ENCODE data around the gene KDM1A. TPM values are rescaled to one million over a fixed set of nuclear protein-coding genes. Genes with fewer than 3 reads are reported as not detected.

KDM1A gene
- total and polyA plus RNA-seq, 2 donors (not counting 1 experiment from before 2014, with no cell fraction given), result 30.2 to 47.4 TPM

DNA sequence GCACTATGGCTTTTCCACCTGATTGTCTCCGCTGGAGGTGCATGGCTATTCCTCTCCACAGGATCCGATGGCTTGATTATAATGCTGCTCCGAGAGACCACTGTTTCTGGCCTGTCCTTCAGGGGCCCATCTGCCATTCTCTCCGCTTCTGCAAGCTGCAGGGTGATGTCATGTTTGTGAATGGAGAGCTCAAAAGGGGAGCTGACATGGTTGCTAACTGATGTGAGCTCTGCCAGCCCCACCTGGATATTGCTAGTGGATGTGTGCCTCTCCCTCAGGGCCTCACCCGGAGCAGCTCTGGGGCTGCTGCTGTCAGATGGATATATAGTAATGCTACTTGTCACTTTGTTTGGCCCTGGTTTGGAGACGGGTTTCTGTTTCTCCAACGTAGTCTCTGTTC is 72.3 kb downstream of the KDM1A start:
- CTCF ChIA-PET, result interaction anchor here (2.5 to 20.1 kb wide), 2 partner anchors 10 to 88 kb away, joined by 10 to 884 read pairs; no protein-coding TSS in a partner anchor
- no peaks in the 10 kb centered on the region for H3K79me2 ChIP-seq (ENCODE audit: control insufficient read depth, insufficient read depth, low read length)

DNA sequence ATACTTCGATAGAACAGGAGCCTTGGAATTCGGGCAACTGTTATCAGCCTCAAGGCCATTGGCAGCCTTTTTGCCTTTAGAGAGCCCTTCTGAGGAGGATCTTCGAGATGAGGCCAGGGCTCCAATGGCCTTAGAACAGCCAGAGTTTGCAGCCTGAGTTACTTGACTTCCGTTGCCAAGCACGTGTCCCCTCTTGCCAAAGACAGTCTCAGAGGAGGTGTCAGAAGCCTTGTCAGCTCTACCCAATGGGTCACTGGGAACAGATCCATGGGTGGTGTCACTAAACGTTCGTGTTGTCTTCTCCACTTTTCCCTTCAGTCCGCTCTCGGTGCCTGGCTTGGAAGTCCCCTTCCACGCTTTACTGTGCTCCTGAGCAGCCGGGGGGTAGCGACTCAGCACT is 73.2 kb downstream of the KDM1A start:
- Mint-ChIP-seq H3K4me3 (no peak overlapping the region), H3K9me3 (ENCODE audit: insufficient read depth) (no peaks in the 10 kb centered on the region), H3K27ac (no peak overlapping the region), H3K4me1 (no peaks in the 10 kb centered on the region), H3K27me3 (no peaks in the 10 kb centered on the region)
- H3K79me2 ChIP-seq (ENCODE audit: control insufficient read depth, insufficient read depth, low read length), result peaks cover 5% of the 10 kb centered on the region
- 92% methylated on average over 12 of the region's 12 CpGs for WGBS (ENCODE audit: insufficient coverage)
- DNase-seq (no peak), ATAC-seq (ENCODE audit: low read depth) (no peak)
- H3K4me3 ChIP-seq (ENCODE audit: control extremely low read depth in 1 of 5, extremely low read depth in 1 of 5, insufficient read depth in 1 of 5, low read depth in 2 of 5, low read length in 4 of 5), result no peak overlapping the region
- intact Hi-C loops (cut with micrococcal nuclease), result loop anchor here (10.0 kb wide), 1 partner anchor 192 kb away; no protein-coding TSS in a partner anchor
- POLR2A ChIA-PET, result no interaction called here
- H3K4me1 ChIP-seq (ENCODE audit: control insufficient read depth in 2 of 2, insufficient read depth in 2 of 2, low read length in 2 of 2), result no peaks in the 10 kb centered on the region
- peaks cover 0 to 41% of the 10 kb centered on the region in 2 experiments for H3K36me3 ChIP-seq (replicated peaks in 1 of 2; ENCODE audit: control extremely low read depth in 1 of 2, control insufficient read depth in 1 of 2, extremely low read depth in 1 of 2, insufficient read depth in 2 of 2, low read length in 1 of 2)
- no peak overlapping the region for H3K27ac ChIP-seq (ENCODE audit: low read length in 2 of 2)
- TF ChIP-seq, protein P1, sequence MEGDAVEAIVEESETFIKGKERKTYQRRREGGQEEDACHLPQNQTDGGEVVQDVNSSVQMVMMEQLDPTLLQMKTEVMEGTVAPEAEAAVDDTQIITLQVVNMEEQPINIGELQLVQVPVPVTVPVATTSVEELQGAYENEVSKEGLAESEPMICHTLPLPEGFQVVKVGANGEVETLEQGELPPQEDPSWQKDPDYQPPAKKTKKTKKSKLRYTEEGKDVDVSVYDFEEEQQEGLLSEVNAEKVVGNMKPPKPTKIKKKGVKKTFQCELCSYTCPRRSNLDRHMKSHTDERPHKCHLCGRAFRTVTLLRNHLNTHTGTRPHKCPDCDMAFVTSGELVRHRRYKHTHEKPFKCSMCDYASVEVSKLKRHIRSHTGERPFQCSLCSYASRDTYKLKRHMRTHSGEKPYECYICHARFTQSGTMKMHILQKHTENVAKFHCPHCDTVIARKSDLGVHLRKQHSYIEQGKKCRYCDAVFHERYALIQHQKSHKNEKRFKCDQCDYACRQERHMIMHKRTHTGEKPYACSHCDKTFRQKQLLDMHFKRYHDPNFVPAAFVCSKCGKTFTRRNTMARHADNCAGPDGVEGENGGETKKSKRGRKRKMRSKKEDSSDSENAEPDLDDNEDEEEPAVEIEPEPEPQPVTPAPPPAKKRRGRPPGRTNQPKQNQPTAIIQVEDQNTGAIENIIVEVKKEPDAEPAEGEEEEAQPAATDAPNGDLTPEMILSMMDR (IDR thresholded peaks at IDR 0.05), result no peak
- no peak for TF ChIP-seq EZH2 (IDR thresholded peaks at IDR 0.05; ENCODE audit: borderline replicate concordance, insufficient read depth, low read depth, low read length, poor library complexity, severe bottlenecking)
- CTCF ChIA-PET, result interaction anchor here (2.5 to 20.1 kb wide), 2 partner anchors 9 to 87 kb away, joined by 10 to 884 read pairs; no protein-coding TSS in a partner anchor
- no peak overlapping the region for H3K9ac ChIP-seq (ENCODE audit: low read length)
- H3K9me3 ChIP-seq (ENCODE audit: control extremely low read depth in 1 of 3, control insufficient read depth in 2 of 3, insufficient read depth in 1 of 3, low read length in 2 of 3), result no peaks in the 10 kb centered on the region
- H2AFZ ChIP-seq (ENCODE audit: insufficient read depth, low read depth, low read length, poor library complexity, severe bottlenecking), result no peak overlapping the region
- H3K4me2 ChIP-seq (replicated peaks; ENCODE audit: low read depth, low read length, poor library complexity, severe bottlenecking), result no peak overlapping the region
- H4K20me1 ChIP-seq (ENCODE audit: control insufficient read depth, insufficient read depth, low read length, poor library complexity, severe bottlenecking), result no peaks in the 10 kb centered on the region
- H3K27me3 ChIP-seq (replicated peaks in 1 of 4; ENCODE audit: control extremely low read depth in 1 of 4, control insufficient read depth in 3 of 4, insufficient read depth in 4 of 4, low read length in 3 of 4), result no peaks in the 10 kb centered on the region

More for the DNA sequence above, 72.3 kb downstream of the KDM1A start:
- H3K36me3 ChIP-seq (replicated peaks in 1 of 2; ENCODE audit: control extremely low read depth in 1 of 2, control insufficient read depth in 1 of 2, extremely low read depth in 1 of 2, insufficient read depth in 2 of 2, low read length in 1 of 2), result peaks cover 0 to 41% of the 10 kb centered on the region in 2 experiments
- Mint-ChIP-seq H3K4me3 (no peak overlapping the region), H3K4me1 (no peaks in the 10 kb centered on the region), H3K27me3 (no peaks in the 10 kb centered on the region), H3K27ac (no peak overlapping the region), H3K9me3 (ENCODE audit: insufficient read depth) (no peaks in the 10 kb centered on the region)
- H4K20me1 ChIP-seq (ENCODE audit: control insufficient read depth, insufficient read depth, low read length, poor library complexity, severe bottlenecking), result no peaks in the 10 kb centered on the region
- no peak overlapping the region for H3K27ac ChIP-seq (ENCODE audit: low read length in 2 of 2)
- 100% methylated on average over 3 of the region's 7 CpGs for WGBS (ENCODE audit: insufficient coverage)
- H3K4me2 ChIP-seq (replicated peaks; ENCODE audit: low read depth, low read length, poor library complexity, severe bottlenecking), result no peak overlapping the region
- H3K27me3 ChIP-seq (replicated peaks in 1 of 4; ENCODE audit: control extremely low read depth in 1 of 4, control insufficient read depth in 3 of 4, insufficient read depth in 4 of 4, low read length in 3 of 4), result no peaks in the 10 kb centered on the region
- intact Hi-C loops (cut with micrococcal nuclease), result loop anchor here (10.0 kb wide), 1 partner anchor 193 kb away; no protein-coding TSS in a partner anchor
- DNase-seq (no peak), ATAC-seq (ENCODE audit: low read depth) (no peak)
- no peaks in the 10 kb centered on the region for H3K4me1 ChIP-seq (ENCODE audit: control insufficient read depth in 2 of 2, insufficient read depth in 2 of 2, low read length in 2 of 2)
- H3K9ac ChIP-seq (ENCODE audit: low read length), result no peak overlapping the region
- H3K4me3 ChIP-seq (ENCODE audit: control extremely low read depth in 1 of 5, extremely low read depth in 1 of 5, insufficient read depth in 1 of 5, low read depth in 2 of 5, low read length in 4 of 5), result no peak overlapping the region
- H3K9me3 ChIP-seq (ENCODE audit: control extremely low read depth in 1 of 3, control insufficient read depth in 2 of 3, insufficient read depth in 1 of 3, low read length in 2 of 3), result no peaks in the 10 kb centered on the region
- TF ChIP-seq, protein P1 (IDR thresholded peaks at IDR 0.05), result no peak
- POLR2A ChIA-PET, result no interaction called here
- no peak overlapping the region for H2AFZ ChIP-seq (ENCODE audit: insufficient read depth, low read depth, low read length, poor library complexity, severe bottlenecking)
